ENCODE results near the gene RSBN1.
"Not testable (repeated sequence)": the region's sequence is repeated elsewhere in the genome, so short reads cannot be mapped to it uniquely, and the experiment has no call there.

RSBN1 gene

GRCh38 chr1:113734357-113735055 lies 77.8 kb downstream of the RSBN1 start:
- H3K36me3 ChIP-seq (ENCODE audit: insufficient read depth, low read length): peaks cover 36% of the 10 kb centered on the region
- no peaks in the 10 kb centered on the region for H3K9me3 ChIP-seq (ENCODE audit: low read length)
- H3K4me3 ChIP-seq (ENCODE audit: low read length): no peak overlapping the region
- no peaks in the 10 kb centered on the region for H3K27me3 ChIP-seq (ENCODE audit: insufficient read depth, low read length)
- no peaks in the 10 kb centered on the region for H3K4me1 ChIP-seq (ENCODE audit: insufficient read depth, low read length)
- H2AFZ ChIP-seq (ENCODE audit: low read depth, low read length): no peak overlapping the region

DNA sequence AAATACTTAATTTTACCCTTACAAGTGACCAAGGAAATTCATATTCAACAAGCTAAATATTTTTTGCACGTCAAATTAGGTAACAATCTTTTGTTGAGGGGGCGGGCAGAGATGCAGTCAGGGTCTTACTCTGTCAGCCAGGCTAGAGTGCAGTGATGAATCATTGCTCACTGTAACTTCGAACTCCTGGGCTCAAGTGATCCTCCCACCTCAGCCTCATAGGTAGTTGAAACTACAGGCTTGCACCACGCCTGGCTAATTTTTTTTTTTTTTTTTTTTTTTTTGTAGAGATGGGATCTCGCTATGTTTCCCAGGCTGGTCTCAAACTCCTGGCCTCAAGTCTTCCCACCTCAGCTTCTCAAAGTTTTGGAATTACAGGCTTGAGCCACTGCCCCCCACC lies 79.5 kb downstream of the RSBN1 start:
- H3K27me3 ChIP-seq (ENCODE audit: insufficient read depth, low read length): no peaks in the 10 kb centered on the region
- H2AFZ ChIP-seq (ENCODE audit: low read depth, low read length): no peak overlapping the region
- H3K4me1 ChIP-seq (ENCODE audit: insufficient read depth, low read length): no peaks in the 10 kb centered on the region
- H3K36me3 ChIP-seq (ENCODE audit: insufficient read depth, low read length): peaks cover 30% of the 10 kb centered on the region
- peaks cover 2% of the 10 kb centered on the region for H3K9me3 ChIP-seq (ENCODE audit: low read length)
- H3K4me3 ChIP-seq (ENCODE audit: low read length): no peak overlapping the region

DNA sequence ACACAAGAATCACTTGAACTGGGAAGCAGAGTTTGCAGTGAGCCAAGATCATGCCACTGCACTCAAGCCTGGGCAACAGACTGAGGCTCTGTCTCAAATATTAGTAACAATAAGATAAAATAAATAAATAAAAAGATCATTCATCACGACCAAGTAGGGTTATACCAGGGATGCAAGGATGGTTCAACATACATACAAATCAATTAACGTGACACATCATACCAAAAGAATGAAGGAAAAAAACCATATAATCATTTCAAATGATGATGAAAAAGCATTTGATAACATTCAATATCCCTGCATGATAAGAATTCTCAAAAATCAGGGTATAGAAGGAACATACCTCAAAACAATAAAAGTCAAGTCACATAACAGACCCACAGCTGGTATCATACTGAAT lies 91.3 kb downstream of the RSBN1 start:
- Histone ChIP-seq H3K4me1 (ENCODE audit: insufficient read depth, low read length) (no peaks in the 10 kb centered on the region), H2AFZ (ENCODE audit: low read depth, low read length) (no peak overlapping the region), H3K4me3 (ENCODE audit: low read length) (no peak overlapping the region), H3K9me3 (ENCODE audit: low read length) (peaks cover 21% of the 10 kb centered on the region), H3K36me3 (ENCODE audit: insufficient read depth, low read length) (peaks cover 16% of the 10 kb centered on the region), H3K27me3 (ENCODE audit: insufficient read depth, low read length) (no peaks in the 10 kb centered on the region)

DNA sequence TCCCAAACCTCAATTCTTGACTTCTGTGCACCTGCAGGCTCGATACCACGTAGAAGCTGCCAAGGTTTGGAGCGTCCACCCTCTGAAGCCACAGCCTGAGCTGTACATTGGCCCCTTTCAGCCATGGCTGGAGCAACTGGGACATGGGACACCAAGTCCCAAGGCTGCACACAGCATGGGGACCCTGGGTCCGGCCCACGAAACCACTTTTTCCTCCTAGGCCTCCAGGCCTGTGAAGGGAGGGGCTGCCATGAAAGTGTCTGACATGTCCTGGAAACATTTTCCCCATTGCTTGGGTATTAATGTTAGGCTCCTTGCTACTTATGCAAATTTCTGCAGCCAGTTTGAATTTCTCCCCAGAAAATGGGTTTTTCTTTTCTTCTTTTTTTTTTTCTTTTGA lies 93.7 kb downstream of the RSBN1 start:
- not testable (repeated sequence) for H3K4me1 ChIP-seq (ENCODE audit: insufficient read depth, low read length); H3K27me3 ChIP-seq (ENCODE audit: insufficient read depth, low read length); H2AFZ ChIP-seq (ENCODE audit: low read depth, low read length); H3K4me3 ChIP-seq (ENCODE audit: low read length)
- peaks cover 14% of the 10 kb centered on the region for H3K36me3 ChIP-seq (ENCODE audit: insufficient read depth, low read length)
- peaks cover 26% of the 10 kb centered on the region for H3K9me3 ChIP-seq (ENCODE audit: low read length)

DNA sequence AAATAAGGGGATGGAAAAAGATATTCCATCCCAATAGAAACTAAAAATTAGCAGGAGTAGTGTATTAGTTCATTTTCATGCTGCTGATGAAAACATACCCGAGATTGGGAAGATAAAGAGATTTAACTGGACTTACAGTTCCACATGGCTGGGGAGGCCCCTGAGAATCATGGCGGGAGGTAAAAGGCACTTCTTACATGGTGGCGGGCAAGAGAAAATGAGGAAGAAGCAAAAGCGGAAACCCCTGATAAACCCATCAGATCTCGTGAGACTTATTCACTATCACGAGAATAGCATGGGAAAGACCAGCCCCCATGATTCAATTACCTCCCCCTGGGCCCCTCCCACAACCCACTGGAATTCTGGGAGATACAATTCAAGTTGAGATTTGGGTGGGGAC lies 94.8 kb downstream of the RSBN1 start:
- H3K4me3 ChIP-seq (ENCODE audit: low read length); H3K4me1 ChIP-seq (ENCODE audit: insufficient read depth, low read length); H2AFZ ChIP-seq (ENCODE audit: low read depth, low read length); H3K27me3 ChIP-seq (ENCODE audit: insufficient read depth, low read length): not testable (repeated sequence)
- Histone ChIP-seq H3K9me3 (ENCODE audit: low read length) (peaks cover 28% of the 10 kb centered on the region), H3K36me3 (ENCODE audit: insufficient read depth, low read length) (peaks cover 17% of the 10 kb centered on the region)

GRCh38 chr1:113714606-113715269 lies 97.5 kb downstream of the RSBN1 start:
- Histone ChIP-seq H3K9me3 (ENCODE audit: low read length) (peaks cover 21% of the 10 kb centered on the region), H3K36me3 (ENCODE audit: insufficient read depth, low read length) (peaks cover 26% of the 10 kb centered on the region), H3K4me3 (ENCODE audit: low read length) (no peak overlapping the region), H3K27me3 (ENCODE audit: insufficient read depth, low read length) (no peaks in the 10 kb centered on the region), H2AFZ (ENCODE audit: low read depth, low read length) (no peak overlapping the region), H3K4me1 (ENCODE audit: insufficient read depth, low read length) (no peaks in the 10 kb centered on the region)
